K562 (cell line): ENCODE measurements around the gene JPH3. TPM values are rescaled to one million over a fixed set of nuclear protein-coding genes. Genes with fewer than 3 reads are reported as not detected.

Source experiments
- ATAC-seq: fragments of 200-7000 bp; cut with Tn5 transposase; 3 replicates; pipeline ENCODE4 v1.9.1; 2020; ENCODE audit warnings: moderate library complexity
- BruUV-seq: library from RNA; stranded (reverse); fragments of 400-500 nt; replicated peaks from 2 replicates; lab custom pipeline; 2021; lab: Mats Ljungman, UMichigan
- CTCF ChIA-PET: fragments of 300-600 bp; formaldehyde crosslinking; extraction: SDS; loops from one replicate; lab custom pipeline; 2021; ENCODE audit warnings: low intra/inter-chr PET ratio; lab: Yijun Ruan, JAX
- POLR2A ChIA-PET: fragments of 300-600, 350-650 bp; sonication (Branson Sonifier 250); formaldehyde crosslinking; extraction: SDS; loops from one replicate; lab custom pipeline; 2021; ENCODE audit warnings: antibody characterized with exemption, inconsistent platforms; lab: Yijun Ruan, JAX
- DNase-seq, 4 experiments: peaks; one replicate each; pipeline versions ENCODE4 v3.0.0 to v3.0.0-alpha.2; 2011 to 2018; ENCODE audit warnings: low spot score in 3 of 4, mixed read lengths in 3 of 4; ENCODE audit errors: extremely low read depth in 1 of 4
- FAIRE-seq: peaks from 2 replicates; lab custom pipeline; 2011; peaks lifted over from hg19 to GRCh38; lab: Jason Lieb, UNC
- H2AFZ ChIP-seq: 2 replicates; pipeline ENCODE4 v1.6.0; 2011; ENCODE audit warnings: low read depth, low read length, control low read depth, inconsistent platforms
- H3K27ac ChIP-seq: fragments of 200-600 bp; 3 replicates; pipeline ENCODE4 v1.8.0; 2011; ENCODE audit warnings: low read depth, mild to moderate bottlenecking, control low read depth, inconsistent platforms, low read length, moderate library complexity, mixed read lengths; ENCODE audit errors: extremely low read depth
- H3K27me3 ChIP-seq, 2 experiments: fragments of 300-600 bp in 1 of 2; 2 replicates in 1 of 2; 3 replicates in 1 of 2; pipeline versions ENCODE4 v1.6.0 to v1.8.0; 2011; ENCODE audit warnings: inconsistent platforms in 2 of 2, low read length in 2 of 2, mild to moderate bottlenecking in 1 of 2, mixed read lengths in 1 of 2, moderate library complexity in 1 of 2; ENCODE audit not compliant: control insufficient read depth in 2 of 2, insufficient read depth in 2 of 2
- H3K36me3 ChIP-seq: fragments of 300-600 bp; 3 replicates; pipeline ENCODE4 v1.8.0; 2011; ENCODE audit warnings: mild to moderate bottlenecking, low read length, inconsistent platforms; ENCODE audit not compliant: control insufficient read depth, insufficient read depth
- H3K4me1 ChIP-seq, 2 experiments: fragments of 200-600 bp in 1 of 2; replicated peaks in 1 of 2; 2 replicates in 1 of 2; 3 replicates in 1 of 2; pipeline versions ENCODE4 v1.5.1 to v1.8.0; 2011; ENCODE audit warnings: inconsistent platforms in 2 of 2, low read length in 2 of 2, mild to moderate bottlenecking in 1 of 2, mixed read lengths in 1 of 2, moderate library complexity in 1 of 2; ENCODE audit not compliant: control insufficient read depth in 2 of 2, insufficient read depth in 2 of 2
- H3K4me2 ChIP-seq: 2 replicates; pipeline ENCODE4 v1.6.1; 2011; ENCODE audit warnings: low read length, control low read depth, inconsistent platforms, mixed read lengths; ENCODE audit not compliant: insufficient read depth
- H3K4me3 ChIP-seq: fragments of 200-600 bp; sonication (generic), shearing (Covaris generic); 2 replicates; pipeline ENCODE4 v1.5.1; 2016; ENCODE audit warnings: control low read depth, inconsistent platforms
- H3K79me2 ChIP-seq: fragments of 200-600 bp; 3 replicates; pipeline ENCODE4 v1.8.0; 2011; ENCODE audit warnings: low read length, inconsistent platforms; ENCODE audit not compliant: control insufficient read depth, insufficient read depth
- H3K9ac ChIP-seq, 2 experiments: 2 replicates each; pipeline versions ENCODE4 v1.6.0 to v1.6.1; 2011; ENCODE audit warnings: low read depth in 2 of 2, low read length in 2 of 2, control low read depth in 1 of 2, inconsistent platforms in 1 of 2, mild to moderate bottlenecking in 1 of 2, mixed read lengths in 1 of 2; ENCODE audit not compliant: insufficient read depth in 1 of 2
- H3K9me1 ChIP-seq: one replicate; pipeline ENCODE4 v1.6.0; 2011; ENCODE audit warnings: inconsistent platforms, mild to moderate bottlenecking, low read length, moderate library complexity; ENCODE audit not compliant: control insufficient read depth, insufficient read depth
- H3K9me3 ChIP-seq: replicated peaks from 2 replicates; pipeline ENCODE4 v1.5.1; 2011; ENCODE audit warnings: low read depth, low read length, inconsistent platforms; ENCODE audit not compliant: control insufficient read depth, insufficient read depth
- H4K20me1 ChIP-seq: replicated peaks from 2 replicates; pipeline ENCODE4 v1.6.1; 2011; ENCODE audit warnings: low read length, inconsistent platforms, mixed read lengths; ENCODE audit not compliant: control insufficient read depth, insufficient read depth
- FOS ChIP-seq: IDR thresholded peaks from 3 replicates; pipeline ENCODE4 v1.6.1; 2011; ENCODE audit not compliant: insufficient read length; ENCODE audit errors: extremely low read depth
- FOXM1 ChIP-seq, 2 experiments: fragments of 450-650 bp in 1 of 2; sonication (generic) in 1 of 2; formaldehyde crosslinking in 1 of 2; IDR thresholded peaks; 2 replicates each; pipeline versions ENCODE4 v1.6.1 to v1.9.0; 2017 to 2022; ENCODE audit warnings: low read depth in 2 of 2, mild to moderate bottlenecking in 2 of 2, missing genetic modification reagents in 1 of 2, moderate library complexity in 1 of 2
- KDM1A ChIP-seq, 2 experiments: fragments of 450-650 bp; IDR thresholded peaks; 2 replicates each; pipeline ENCODE4 v1.6.1; 2016; ENCODE audit warnings: mild to moderate bottlenecking in 2 of 2
- RBFOX2 ChIP-seq: fragments of 200-400 bp; formaldehyde crosslinking; IDR thresholded peaks from 2 replicates; pipeline ENCODE4 v1.6.1; 2017; ENCODE audit warnings: low read depth, mild to moderate bottlenecking, low read length, moderate library complexity
- SRSF3 ChIP-seq: fragments of 200-400 bp; formaldehyde crosslinking; IDR thresholded peaks from 2 replicates; pipeline ENCODE4 v1.6.1; 2016; ENCODE audit warnings: mild to moderate bottlenecking, low read length, moderate library complexity; ENCODE audit not compliant: insufficient read depth
- TBL1XR1 ChIP-seq, 2 experiments: IDR thresholded peaks; 2 replicates each; pipeline ENCODE4 v1.6.1; 2012; ENCODE audit warnings: improper control_type of control experiment in 2 of 2, low read length in 2 of 2, mild to moderate bottlenecking in 1 of 2
- ZNF282 ChIP-seq: sonication (generic); formaldehyde crosslinking; IDR thresholded peaks from 2 replicates; pipeline ENCODE4 v1.8.1; 2023; ENCODE audit warnings: missing genetic modification reagents
- WGBS: fragments of 100-300 bp; shearing (Covaris generic); methylation state at CpG from one replicate; pipeline ENCODE4 v1.1.6; 2016; ENCODE audit warnings: low coverage, mixed read lengths; ENCODE audit not compliant: insufficient coverage; ENCODE audit errors: missing lambda C conversion rate; 5-methylcytosine and 5-hydroxymethylcytosine counted together
- in situ Hi-C: fragments of 300-500 bp; cut with MboI; formaldehyde crosslinking; loops from 4 replicates; pipeline ENCODE4 v1.15.0; 2018; ENCODE audit warnings: inconsistent platforms, mixed read lengths
- intact Hi-C: fragments of 100-400 bp; cut with micrococcal nuclease; formaldehyde crosslinking; loops from 2 replicates; pipeline ENCODE4 v1.14.2; 2022
- polyA plus RNA-seq, 8 experiments: library from polyadenylated mRNA; depleted of rRNA in 4 of 8; stranded (reverse) in 5 of 8; unstranded in 3 of 8; fragments of >200 nt; fragmentation: Nextera tagmentation in 2 of 8; fragmentation: Illumina TruSeq in 1 of 8; extraction: Ambion mirVana in 2 of 8; extraction: Trizol in 1 of 8; gene quantifications; 2 replicates each; pipeline versions ENCODE4 v1.2.1 to v1.2.3, GENCODE V29; 2011 to 2014; ENCODE audit warnings: inconsistent platforms in 1 of 8, missing spikeins in 1 of 8
- total RNA-seq, 7 experiments: library from RNA; depleted of rRNA in 6 of 7; stranded (reverse); fragments of >200 nt in 6 of 7; fragmentation: Illumina TruSeq in 2 of 7; extraction: Trizol in 2 of 7; gene quantifications; 2 replicates each; pipeline versions ENCODE4 v1.2.1 to v1.2.3, GENCODE V29; 2011 to 2021; ENCODE audit warnings: low replicate concordance in 1 of 7
- TF ChIP-seq, protein P1 (sequence below): IDR thresholded peaks from 3 replicates; pipeline ENCODE4 v1.6.1; 2011; ENCODE audit warnings: borderline replicate concordance, mild to moderate bottlenecking; ENCODE audit not compliant: insufficient read length, insufficient read depth
- TF ChIP-seq, protein P2 (sequence below): sonication (generic); formaldehyde crosslinking; IDR thresholded peaks from 2 replicates; pipeline ENCODE4 v1.9.0; 2022; ENCODE audit warnings: mild to moderate bottlenecking, missing genetic modification reagents
- TF ChIP-seq, protein P3 (sequence below): fragments of 450-650 bp; IDR thresholded peaks from 2 replicates; pipeline ENCODE4 v1.6.1; 2016; ENCODE audit warnings: antibody characterized with exemption
- TF ChIP-seq, protein P4 (sequence below), 2 experiments: fragments of 450-650 bp in 1 of 2; IDR thresholded peaks; 2 replicates each; pipeline ENCODE4 v1.6.1; 2011 to 2017; ENCODE audit warnings: low read depth in 2 of 2, antibody characterized with exemption in 1 of 2, borderline replicate concordance in 1 of 2, low read length in 1 of 2, mild to moderate bottlenecking in 1 of 2, mixed read lengths in 1 of 2; ENCODE audit not compliant: control insufficient read depth in 1 of 2

JPH3 gene
- total and polyA plus RNA-seq, 9 of the 15 experiments (the other 6 are each of a cell fraction or from before 2014, with no cell fraction given), result 0.01 TPM; not detected in 8

DNA sequence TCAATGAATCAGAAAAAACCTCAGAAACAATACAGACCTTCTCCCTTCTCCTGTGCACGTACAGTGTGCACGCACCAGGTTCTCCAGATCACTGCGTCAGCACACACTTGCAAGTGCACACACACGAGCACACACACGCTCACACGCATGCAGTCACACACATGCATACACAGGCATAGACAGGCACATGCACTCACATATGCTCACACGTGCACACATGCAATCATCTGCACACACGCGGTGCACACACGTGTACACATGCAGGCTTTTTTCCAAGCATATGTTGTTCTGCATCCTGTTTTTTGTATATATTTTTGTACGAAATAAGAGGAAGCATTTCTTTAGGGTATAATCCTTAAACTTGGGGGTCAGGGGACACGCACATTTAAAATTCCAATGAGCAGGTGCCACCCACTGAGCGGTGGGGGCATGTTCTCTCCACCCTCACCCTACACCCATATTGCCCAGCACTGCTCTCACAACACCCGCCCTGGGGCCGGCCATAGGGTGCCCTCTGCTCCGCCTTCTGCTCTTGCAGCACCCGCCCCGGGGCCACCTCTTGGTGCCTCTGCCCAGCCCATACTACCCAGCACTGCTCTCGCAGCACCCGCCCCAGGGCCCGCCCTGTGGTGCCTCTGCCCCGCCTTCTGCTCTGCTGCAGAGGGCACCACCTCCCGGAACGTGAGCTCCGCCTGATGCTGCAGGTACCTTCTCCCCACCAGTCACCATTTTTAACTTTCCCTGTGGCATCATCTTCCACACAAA lies 142.6 kb downstream of the JPH3 start:
- ATAC-seq (no peak), DNase-seq (no peak), FAIRE-seq (no peak)
- H3K27ac ChIP-seq, result no peak overlapping the region
- intact Hi-C loops, result no loop called here
- H3K9me3 ChIP-seq, result no peaks in the 10 kb centered on the region
- H3K4me2 ChIP-seq, result no peak overlapping the region
- peaks cover 0 to 11% of the 10 kb centered on the region in 2 experiments; a peak in 2 of 5 replicates for H3K4me1 ChIP-seq
- H3K4me3 ChIP-seq, result no peak overlapping the region
- CTCF ChIA-PET, result no interaction called here
- H4K20me1 ChIP-seq, result peaks cover 17% of the 10 kb centered on the region
- TF ChIP-seq FOXM1 (IDR thresholded peaks at IDR 0.05; ENCODE audit: low read depth) (no peak), FOXM1 (CRISPR knock-in tag; IDR thresholded peaks at IDR 0.05; ENCODE audit: low read depth) (no peak), SRSF3 (no peak), ZNF282 (CRISPR knock-in tag) (no peak), TBL1XR1 (IDR thresholded peaks at IDR 0.05; ENCODE audit: low read length in 2 of 2) (no peak), RBFOX2 (peak; percentile 28; the same call in 1 of the 2 replicates), FOS (no peak), KDM1A (IDR thresholded peaks at IDR 0.05) (peak in 1 of 2 experiments; percentile 70; a peak in 1 of 4 replicates)
- TF ChIP-seq, protein P1, sequence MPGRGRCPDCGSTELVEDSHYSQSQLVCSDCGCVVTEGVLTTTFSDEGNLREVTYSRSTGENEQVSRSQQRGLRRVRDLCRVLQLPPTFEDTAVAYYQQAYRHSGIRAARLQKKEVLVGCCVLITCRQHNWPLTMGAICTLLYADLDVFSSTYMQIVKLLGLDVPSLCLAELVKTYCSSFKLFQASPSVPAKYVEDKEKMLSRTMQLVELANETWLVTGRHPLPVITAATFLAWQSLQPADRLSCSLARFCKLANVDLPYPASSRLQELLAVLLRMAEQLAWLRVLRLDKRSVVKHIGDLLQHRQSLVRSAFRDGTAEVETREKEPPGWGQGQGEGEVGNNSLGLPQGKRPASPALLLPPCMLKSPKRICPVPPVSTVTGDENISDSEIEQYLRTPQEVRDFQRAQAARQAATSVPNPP, result no peak
- TF ChIP-seq, protein P2, sequence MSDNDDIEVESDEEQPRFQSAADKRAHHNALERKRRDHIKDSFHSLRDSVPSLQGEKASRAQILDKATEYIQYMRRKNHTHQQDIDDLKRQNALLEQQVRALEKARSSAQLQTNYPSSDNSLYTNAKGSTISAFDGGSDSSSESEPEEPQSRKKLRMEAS (CRISPR knock-in tag), result peak; percentile 22; the same call in 1 of the 2 replicates
- TF ChIP-seq, protein P3, sequence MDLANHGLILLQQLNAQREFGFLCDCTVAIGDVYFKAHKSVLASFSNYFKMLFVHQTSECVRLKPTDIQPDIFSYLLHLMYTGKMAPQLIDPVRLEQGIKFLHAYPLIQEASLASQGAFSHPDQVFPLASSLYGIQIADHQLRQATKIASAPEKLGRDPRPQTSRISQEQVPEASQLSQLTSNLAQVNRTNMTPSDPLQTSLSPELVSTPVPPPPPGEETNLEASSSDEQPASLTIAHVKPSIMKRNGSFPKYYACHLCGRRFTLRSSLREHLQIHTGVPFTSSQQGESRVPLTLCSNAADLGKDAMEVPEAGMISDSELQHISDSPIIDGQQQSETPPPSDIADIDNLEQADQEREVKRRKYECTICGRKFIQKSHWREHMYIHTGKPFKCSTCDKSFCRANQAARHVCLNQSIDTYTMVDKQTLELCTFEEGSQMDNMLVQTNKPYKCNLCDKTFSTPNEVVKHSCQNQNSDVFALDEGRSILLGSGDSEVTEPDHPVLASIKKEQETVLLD, result no peak
- TF ChIP-seq, protein P4, sequence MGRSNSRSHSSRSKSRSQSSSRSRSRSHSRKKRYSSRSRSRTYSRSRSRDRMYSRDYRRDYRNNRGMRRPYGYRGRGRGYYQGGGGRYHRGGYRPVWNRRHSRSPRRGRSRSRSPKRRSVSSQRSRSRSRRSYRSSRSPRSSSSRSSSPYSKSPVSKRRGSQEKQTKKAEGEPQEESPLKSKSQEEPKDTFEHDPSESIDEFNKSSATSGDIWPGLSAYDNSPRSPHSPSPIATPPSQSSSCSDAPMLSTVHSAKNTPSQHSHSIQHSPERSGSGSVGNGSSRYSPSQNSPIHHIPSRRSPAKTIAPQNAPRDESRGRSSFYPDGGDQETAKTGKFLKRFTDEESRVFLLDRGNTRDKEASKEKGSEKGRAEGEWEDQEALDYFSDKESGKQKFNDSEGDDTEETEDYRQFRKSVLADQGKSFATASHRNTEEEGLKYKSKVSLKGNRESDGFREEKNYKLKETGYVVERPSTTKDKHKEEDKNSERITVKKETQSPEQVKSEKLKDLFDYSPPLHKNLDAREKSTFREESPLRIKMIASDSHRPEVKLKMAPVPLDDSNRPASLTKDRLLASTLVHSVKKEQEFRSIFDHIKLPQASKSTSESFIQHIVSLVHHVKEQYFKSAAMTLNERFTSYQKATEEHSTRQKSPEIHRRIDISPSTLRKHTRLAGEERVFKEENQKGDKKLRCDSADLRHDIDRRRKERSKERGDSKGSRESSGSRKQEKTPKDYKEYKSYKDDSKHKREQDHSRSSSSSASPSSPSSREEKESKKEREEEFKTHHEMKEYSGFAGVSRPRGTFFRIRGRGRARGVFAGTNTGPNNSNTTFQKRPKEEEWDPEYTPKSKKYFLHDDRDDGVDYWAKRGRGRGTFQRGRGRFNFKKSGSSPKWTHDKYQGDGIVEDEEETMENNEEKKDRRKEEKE (IDR thresholded peaks at IDR 0.05; ENCODE audit: borderline replicate concordance in 1 of 2, control insufficient read depth in 1 of 2, low read depth in 2 of 2, low read length in 1 of 2), result no peak
- WGBS, result 95% methylated on average over 16 of the region's 25 CpGs
- no peak overlapping the region for H3K9ac ChIP-seq
- no TSS peak for BruUV-seq
- H3K27me3 ChIP-seq, result no peaks in the 10 kb centered on the region
- peaks cover 89% of the 10 kb centered on the region for H3K36me3 ChIP-seq
- H2AFZ ChIP-seq, result no peak overlapping the region
- POLR2A ChIA-PET, result interaction anchor here (1.2 kb wide), 1 partner anchor 84 kb away, joined by 3 read pairs; no protein-coding TSS in a partner anchor
- in situ Hi-C loops, result no loop called here
- H3K9me1 ChIP-seq, result peaks cover 4% of the 10 kb centered on the region
- H3K79me2 ChIP-seq, result peaks cover 20% of the 10 kb centered on the region; the same call in 2 of the 3 replicates
